ENCODE results near the gene HIRIP3. TPM values are rescaled to one million over a fixed set of nuclear protein-coding genes. Genes with fewer than 3 reads are reported as not detected.

Gene HIRIP3
- total and polyA plus RNA-seq, 2 donors from 2014 or later: 16.0 to 18.7 TPM

GRCh38 chr16:29975134-29975538 lies 20.3 kb downstream of the HIRIP3 start:
- peaks cover 3 to 30% (median 14%) of the 10 kb centered on the region in 3 donors for H3K4me1 ChIP-seq (ENCODE audit: control insufficient read depth in 2 of 3, insufficient read depth in 2 of 3, low read depth in 1 of 3, low read length in 3 of 3)
- no peak for FAIRE-seq
- no peaks in the 10 kb centered on the region for H3K27me3 ChIP-seq (ENCODE audit: control insufficient read depth, insufficient read depth, low read length)

GRCh38 chr16:29974291-29975133 lies 20.9 kb downstream of the HIRIP3 start:
- H3K9me3 ChIP-seq (ENCODE audit: control insufficient read depth in 2 of 3, insufficient read depth in 1 of 3, low read length in 3 of 3): no peaks in the 10 kb centered on the region
- intact Hi-C loops (cut with DNase I): no loop called here
- peaks cover 12 to 21% (median 21%) of the 10 kb centered on the region in 3 donors for H3K36me3 ChIP-seq (ENCODE audit: control insufficient read depth in 2 of 3, insufficient read depth in 3 of 3, low read length in 3 of 3)
- DNase-seq (peak in 2 of 5 donors; percentile 53 to 70), FAIRE-seq (no peak)
- peak overlapping the region; percentile 26 to 93 (median 92) for H3K9ac ChIP-seq (ENCODE audit: low read length in 3 of 3)
- no peaks in the 10 kb centered on the region for H3K27me3 ChIP-seq (ENCODE audit: control insufficient read depth, insufficient read depth, low read length)
- TF ChIP-seq, protein P1, sequence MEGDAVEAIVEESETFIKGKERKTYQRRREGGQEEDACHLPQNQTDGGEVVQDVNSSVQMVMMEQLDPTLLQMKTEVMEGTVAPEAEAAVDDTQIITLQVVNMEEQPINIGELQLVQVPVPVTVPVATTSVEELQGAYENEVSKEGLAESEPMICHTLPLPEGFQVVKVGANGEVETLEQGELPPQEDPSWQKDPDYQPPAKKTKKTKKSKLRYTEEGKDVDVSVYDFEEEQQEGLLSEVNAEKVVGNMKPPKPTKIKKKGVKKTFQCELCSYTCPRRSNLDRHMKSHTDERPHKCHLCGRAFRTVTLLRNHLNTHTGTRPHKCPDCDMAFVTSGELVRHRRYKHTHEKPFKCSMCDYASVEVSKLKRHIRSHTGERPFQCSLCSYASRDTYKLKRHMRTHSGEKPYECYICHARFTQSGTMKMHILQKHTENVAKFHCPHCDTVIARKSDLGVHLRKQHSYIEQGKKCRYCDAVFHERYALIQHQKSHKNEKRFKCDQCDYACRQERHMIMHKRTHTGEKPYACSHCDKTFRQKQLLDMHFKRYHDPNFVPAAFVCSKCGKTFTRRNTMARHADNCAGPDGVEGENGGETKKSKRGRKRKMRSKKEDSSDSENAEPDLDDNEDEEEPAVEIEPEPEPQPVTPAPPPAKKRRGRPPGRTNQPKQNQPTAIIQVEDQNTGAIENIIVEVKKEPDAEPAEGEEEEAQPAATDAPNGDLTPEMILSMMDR (IDR thresholded peaks at IDR 0.05; ENCODE audit: borderline replicate concordance, extremely low read depth, insufficient read depth): no peak
- H3K27ac ChIP-seq (ENCODE audit: low read depth in 2 of 2, low read length in 2 of 2): peak overlapping the region; percentile 94
- peak overlapping the region; percentile 86 to 96 (median 88) for H3K4me3 ChIP-seq (ENCODE audit: low read length in 3 of 3)
- peaks cover 3 to 30% (median 14%) of the 10 kb centered on the region in 3 donors for H3K4me1 ChIP-seq (ENCODE audit: control insufficient read depth in 2 of 3, insufficient read depth in 2 of 3, low read depth in 1 of 3, low read length in 3 of 3)

More at GRCh38 chr16:29975134-29975538, 20.3 kb downstream of the HIRIP3 start:
- Histone ChIP-seq H3K27ac (ENCODE audit: low read depth in 2 of 2, low read length in 2 of 2) (peak overlapping the region in 1 of 2 donors; percentile 32), H3K9me3 (ENCODE audit: control insufficient read depth in 2 of 3, insufficient read depth in 1 of 3, low read length in 3 of 3) (no peaks in the 10 kb centered on the region), H3K4me3 (ENCODE audit: low read length in 3 of 3) (peak overlapping the region; percentile 86 to 96 (median 88)), H3K9ac (ENCODE audit: low read length in 3 of 3) (peak overlapping the region; percentile 26 to 93 (median 67)), H3K36me3 (ENCODE audit: control insufficient read depth in 2 of 3, insufficient read depth in 3 of 3, low read length in 3 of 3) (peaks cover 13 to 27% (median 23%) of the 10 kb centered on the region in 3 donors)
- intact Hi-C loops (cut with DNase I): no loop called here
- TF ChIP-seq, protein P1 (IDR thresholded peaks at IDR 0.05; ENCODE audit: borderline replicate concordance, extremely low read depth, insufficient read depth): no peak
- no peak for DNase-seq

GRCh38 chr16:29973384-29974246 lies 21.8 kb downstream of the HIRIP3 start, which contains the start of gene TAOK2:
TAOK2 (plus strand) TSS chr16:29973868; CDS start chr16:29977773, 3,905 bp downstream.
- no peaks in the 10 kb centered on the region for H3K9me3 ChIP-seq (ENCODE audit: control insufficient read depth in 2 of 3, insufficient read depth in 1 of 3, low read length in 3 of 3)
- peak within 1 kb of the TSS; percentile 86 to 96 (median 88) for H3K4me3 ChIP-seq (ENCODE audit: low read length in 3 of 3)
- H3K27me3 ChIP-seq (ENCODE audit: control insufficient read depth, insufficient read depth, low read length): no peaks in the 10 kb centered on the region
- no peak for FAIRE-seq
- intact Hi-C loops (cut with DNase I): no loop called here
- DNase-seq: peak; percentile 100
- H3K9ac ChIP-seq (ENCODE audit: low read length in 3 of 3): peak within 1 kb of the TSS; percentile 26 to 93 (median 92)
- TF ChIP-seq, protein P1 (IDR thresholded peaks at IDR 0.05; ENCODE audit: borderline replicate concordance, extremely low read depth, insufficient read depth): no peak
- peak within 1 kb of the TSS; percentile 94 for H3K27ac ChIP-seq (ENCODE audit: low read depth in 2 of 2, low read length in 2 of 2)
- H3K36me3 ChIP-seq (ENCODE audit: control insufficient read depth in 2 of 3, insufficient read depth in 3 of 3, low read length in 3 of 3): peaks cover 5 to 17% (median 15%) of the 10 kb centered on the region in 3 donors
- peaks cover 3 to 27% (median 14%) of the 10 kb centered on the region in 3 donors for H3K4me1 ChIP-seq (ENCODE audit: control insufficient read depth in 2 of 3, insufficient read depth in 2 of 3, low read depth in 1 of 3, low read length in 3 of 3)

Measured in kidney (tissue), 14 donors.